HG03565 (cell line): ENCODE results near the gene EPS15.
"Not testable (repeated sequence)": the region's sequence is repeated elsewhere in the genome, so short reads cannot be mapped to it uniquely, and the experiment has no call there.

Experiments used
- ATAC-seq: cut with Tn5 transposase; IDR thresholded peaks from one replicate; pipeline ENCODE4 v1.9.1; 2021; ENCODE audit warnings: mild to moderate bottlenecking, moderate library complexity; ENCODE audit not compliant: unreplicated experiment

EPS15 gene

DNA sequence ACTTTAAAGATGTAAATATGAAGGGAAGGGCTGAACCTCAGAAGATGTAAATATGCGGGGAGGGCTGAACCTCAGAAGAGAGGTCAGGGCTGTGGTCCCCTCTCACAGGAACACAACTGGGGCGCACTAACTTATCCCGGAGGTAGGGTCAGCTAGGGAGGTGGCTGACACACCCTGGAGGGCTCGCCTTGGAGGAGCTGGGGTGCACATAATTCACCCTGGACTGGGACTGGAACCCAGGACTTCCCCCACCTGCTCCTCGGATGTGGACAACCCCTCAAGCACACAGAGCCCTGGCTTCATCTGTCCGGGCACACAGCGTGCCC is 174.8 kb downstream of the EPS15 start:
- no peak for ATAC-seq

- no peak for ATAC-seq
Observed at GRCh38 chr1:51343624-51344023, 175.4 kb downstream of the EPS15 start.

GRCh38 chr1:51342591-51343206 is 176.4 kb downstream of the EPS15 start:
- no peak for ATAC-seq

DNA sequence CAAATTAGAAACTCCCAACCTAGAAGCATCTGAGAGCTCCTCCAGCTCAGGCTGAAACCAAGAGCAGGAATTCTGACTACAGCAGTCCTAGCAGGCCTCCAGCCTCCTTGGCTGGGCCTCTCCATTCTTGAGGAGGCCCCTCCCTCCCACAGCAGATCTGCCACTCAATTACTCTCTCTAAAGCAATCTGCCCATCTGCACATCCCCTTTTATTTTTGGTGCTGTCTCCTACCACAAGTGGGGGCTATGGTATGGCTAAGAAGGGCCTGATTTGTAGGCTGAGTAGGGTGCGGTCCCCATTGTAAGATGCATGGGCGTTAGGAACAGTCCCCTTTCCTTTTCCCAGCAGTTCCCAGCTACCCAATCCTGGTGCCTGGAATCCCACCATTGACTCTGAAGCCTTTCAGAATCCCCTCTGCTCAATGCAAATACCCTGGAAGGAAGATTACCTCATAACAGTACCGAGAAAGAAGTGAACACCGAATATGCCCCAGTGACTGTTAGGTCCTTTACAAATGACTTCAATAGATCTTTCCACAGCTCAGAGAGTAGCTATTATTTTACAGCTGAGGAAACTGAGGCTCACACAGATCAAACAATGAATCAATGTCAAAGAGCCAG is 177.1 kb downstream of the EPS15 start:
- peak; percentile 44 for ATAC-seq

GRCh38 chr1:51340380-51340779 is 178.7 kb downstream of the EPS15 start:
- ATAC-seq, result no peak

- ATAC-seq, result no peak
Observed at GRCh38 chr1:51336711-51337110, 182.4 kb downstream of the EPS15 start.

GRCh38 chr1:51336004-51336403 is 183.1 kb downstream of the EPS15 start:
- no peak for ATAC-seq

DNA sequence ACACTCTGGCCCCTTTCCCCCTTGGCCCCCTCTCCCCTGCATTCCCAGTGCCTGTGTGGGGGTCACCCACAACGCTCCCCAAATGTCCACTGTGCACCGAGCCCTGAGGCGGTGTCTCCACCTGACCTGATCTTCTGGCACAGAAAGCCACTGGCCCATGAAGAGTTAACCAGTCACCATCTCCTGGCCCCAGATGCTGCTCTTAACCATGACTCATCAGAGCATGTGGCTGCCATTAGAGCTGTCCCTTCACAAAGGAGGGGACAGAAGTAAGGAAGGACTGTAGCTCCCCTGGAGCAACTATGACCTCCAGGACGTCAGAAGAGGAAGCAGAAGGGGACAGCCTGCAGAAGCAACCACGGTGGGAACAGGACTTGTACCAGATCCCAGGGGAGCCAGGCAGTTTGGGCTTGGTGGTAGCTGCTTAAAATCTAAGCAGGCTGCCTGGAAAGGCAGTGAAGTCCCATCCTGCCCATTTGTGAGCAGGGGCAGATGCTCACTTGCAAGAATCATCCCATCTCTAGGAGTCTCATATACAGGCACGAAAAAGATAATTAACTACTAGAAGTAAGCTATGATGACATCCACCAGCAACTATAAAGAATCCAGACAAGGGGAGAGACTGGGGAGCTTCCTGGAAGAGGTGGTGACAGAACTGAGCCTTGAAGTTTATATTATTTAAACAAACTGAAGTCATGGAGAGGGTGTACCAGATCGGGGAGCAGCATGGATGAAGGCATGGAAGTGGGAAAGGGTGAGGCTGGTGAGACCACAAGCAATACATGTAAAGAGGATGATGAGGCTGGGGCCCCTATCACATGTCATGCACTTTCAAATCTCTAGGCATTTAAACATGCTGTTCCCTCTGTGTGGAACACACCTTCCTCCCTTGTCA is 187.6 kb downstream of the EPS15 start:
- ATAC-seq, result peak; percentile 52

- ATAC-seq, result no peak
Observed at GRCh38 chr1:51330331-51331201, 188.5 kb downstream of the EPS15 start, which contains the start of gene TTC39A. TSS of gene TTC39A (minus strand) at chr1:51330562. CDS start at chr1:51330477, 85 bp downstream.

GRCh38 chr1:51329443-51330325 is 189.4 kb downstream of the EPS15 start:
- ATAC-seq, result no peak

DNA sequence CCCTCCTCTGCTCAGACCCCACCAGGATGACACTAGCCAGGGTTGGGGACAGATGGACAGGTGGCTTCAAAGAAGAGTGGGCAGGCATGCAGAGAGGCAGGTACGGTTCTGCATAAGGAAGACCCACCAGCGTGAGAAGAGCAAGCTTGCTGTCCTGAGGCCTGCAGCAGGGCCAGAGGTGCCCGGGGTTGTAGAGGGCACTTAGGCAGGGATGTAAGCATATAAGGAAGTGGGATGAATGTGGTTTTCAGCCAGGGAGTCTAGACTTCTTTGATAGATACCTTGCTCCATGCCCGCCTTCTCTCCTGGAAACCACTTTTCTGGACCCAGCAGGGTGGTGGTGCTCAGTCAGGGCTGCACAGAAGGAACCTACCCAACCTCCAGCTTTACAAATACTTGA is 190.1 kb downstream of the EPS15 start:
- ATAC-seq, result no peak

GRCh38 chr1:51328279-51328678 is 190.8 kb downstream of the EPS15 start:
- ATAC-seq, result no peak

- no peak for ATAC-seq
Observed at GRCh38 chr1:51327386-51327785, 191.7 kb downstream of the EPS15 start.

GRCh38 chr1:51326839-51327238 is 192.2 kb downstream of the EPS15 start:
- ATAC-seq, result no peak

DNA sequence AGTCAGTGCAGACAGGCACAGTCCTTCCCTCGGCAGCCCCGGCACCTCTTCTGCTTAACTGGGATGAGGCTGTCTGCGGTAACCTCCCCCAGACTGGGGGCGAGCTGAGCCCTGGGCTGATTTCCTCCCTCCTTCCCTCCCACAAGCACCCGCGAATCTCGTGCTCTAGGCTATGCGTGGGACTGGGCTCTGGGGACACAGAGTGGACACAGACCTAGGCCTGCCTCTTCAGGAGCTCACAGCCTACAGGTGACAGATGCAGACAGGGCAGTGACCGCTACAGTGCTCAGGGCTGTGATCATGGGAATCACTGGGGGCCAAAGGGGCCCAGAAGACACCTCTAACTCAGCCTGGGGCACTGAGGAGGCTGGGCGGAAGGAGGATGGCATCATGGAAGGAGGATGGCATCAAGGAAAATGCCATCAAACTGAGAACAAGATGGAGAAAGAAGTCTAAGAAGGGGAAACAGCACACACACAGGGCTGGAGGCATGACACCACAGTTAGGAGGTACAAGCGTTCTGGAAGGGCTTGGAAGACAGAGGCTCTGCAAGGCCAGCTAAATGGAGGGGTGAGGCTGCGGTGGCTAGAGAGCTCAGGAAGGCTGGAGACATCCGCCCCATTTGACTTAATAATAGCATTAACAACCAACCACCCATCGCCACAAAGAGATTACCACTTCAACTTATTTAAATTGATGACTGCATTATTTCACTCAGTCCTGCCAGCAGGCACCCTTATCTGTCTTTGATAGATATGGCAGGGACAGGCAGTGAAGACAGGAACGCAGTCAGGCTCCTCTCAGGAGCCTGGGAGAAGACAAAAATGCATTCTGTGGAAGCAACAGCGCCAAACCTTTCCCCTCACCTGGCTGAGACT is 192.9 kb downstream of the EPS15 start:
- no peak for ATAC-seq

DNA sequence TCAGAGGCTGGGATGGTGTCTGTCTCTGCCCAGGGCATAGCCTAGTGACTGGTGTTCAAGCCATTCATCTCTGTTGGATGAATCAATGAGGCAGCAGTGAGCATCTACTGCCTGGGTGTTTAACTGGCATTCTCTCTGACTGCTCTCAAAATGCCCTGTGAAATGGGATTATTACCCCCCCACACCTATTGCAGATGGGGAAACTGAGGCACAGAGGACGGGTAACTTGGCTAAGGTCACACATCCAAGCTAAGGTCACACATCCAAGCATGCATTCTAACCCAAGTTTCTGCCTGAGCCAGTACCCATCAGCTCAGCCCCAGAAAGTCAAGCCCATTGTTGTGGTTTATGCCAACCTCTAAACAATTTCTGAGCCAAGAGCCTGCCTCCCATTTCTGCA is 193.7 kb downstream of the EPS15 start:
- no peak for ATAC-seq

GRCh38 chr1:51325011-51325385 is 194.1 kb downstream of the EPS15 start:
- not testable (repeated sequence) for ATAC-seq

DNA sequence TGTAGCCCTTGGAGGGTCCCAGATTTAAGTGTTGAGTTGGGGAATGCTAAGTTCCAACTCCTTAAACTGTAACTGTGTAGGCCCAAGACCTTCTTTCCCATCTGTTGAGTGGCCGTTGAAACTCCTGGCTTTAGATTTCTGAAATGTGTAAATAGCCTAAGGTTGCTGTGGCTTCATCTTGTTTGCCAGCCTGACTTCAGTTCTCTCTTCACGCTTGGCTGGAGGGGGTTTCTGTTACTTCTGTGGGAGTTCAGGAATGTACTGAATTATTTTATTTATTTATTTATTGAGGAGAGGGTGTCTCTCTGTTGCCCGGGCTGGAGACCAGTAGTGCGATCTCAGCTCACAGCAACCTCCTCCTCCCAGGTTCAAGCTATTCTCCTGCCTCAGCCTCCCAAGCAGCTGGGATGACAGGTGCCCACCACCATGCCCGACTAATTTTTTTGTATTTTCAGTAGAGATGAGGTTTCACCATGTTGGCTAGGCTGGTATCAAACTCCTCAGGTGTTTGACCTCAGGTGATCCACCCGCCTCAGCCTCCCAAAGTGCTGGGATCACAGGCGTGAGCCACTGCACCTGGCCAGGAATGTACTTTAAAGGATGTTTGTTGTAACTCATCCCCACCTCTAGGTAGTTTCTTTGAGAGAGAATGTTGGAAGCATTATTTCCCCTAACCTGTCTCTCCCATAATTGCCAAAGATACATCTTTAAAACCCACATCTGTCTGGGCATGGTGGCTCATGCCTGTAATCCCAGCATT is 194.6 kb downstream of the EPS15 start:
- ATAC-seq, result no peak
